ENCODE measurements around the gene NAGS.
"Not testable (repeated sequence)": the region's sequence is repeated elsewhere in the genome, so short reads cannot be mapped to it uniquely, and the experiment has no call there.

The NAGS gene

DNA sequence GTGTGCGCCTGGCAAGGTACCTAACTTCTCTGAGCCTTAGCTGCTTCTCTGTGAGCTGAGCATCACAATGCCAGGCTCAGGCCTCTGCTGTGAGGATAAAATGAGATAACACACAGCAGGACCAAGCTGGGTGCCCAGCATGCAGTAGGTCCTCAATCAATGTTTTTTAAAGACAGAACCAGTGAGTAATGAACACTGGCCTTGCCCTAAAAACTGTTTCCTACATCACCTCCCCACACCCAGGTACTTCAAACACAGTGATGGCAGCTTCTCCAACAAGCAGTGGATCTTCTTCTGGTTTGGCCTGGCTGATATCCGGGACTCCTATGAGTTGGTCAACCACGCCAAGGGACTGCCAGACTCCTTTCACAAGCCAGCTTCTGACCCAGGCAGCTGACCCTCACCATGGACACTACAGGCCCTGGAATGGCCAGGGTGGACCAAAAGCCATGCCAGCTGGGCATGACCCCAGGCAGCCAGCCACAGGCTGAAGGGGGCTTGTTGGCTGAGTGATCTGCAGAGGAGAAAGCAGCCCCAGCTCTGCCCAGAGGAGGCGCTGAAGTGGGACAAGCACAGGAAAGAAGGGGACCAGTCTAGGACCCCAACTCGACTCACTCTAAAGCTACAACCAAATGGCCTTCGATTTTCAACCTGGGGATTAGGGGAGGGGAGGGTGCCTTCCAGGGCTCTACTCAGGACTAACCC, 3.9 kb downstream of the NAGS start:
- Mint-ChIP-seq H3K4me3 (peak overlapping the region; percentile 83), H3K4me1 (peaks cover 25% of the 10 kb centered on the region), H3K27me3 (peaks cover 16% of the 10 kb centered on the region), H3K9me3 (no peaks in the 10 kb centered on the region), H3K36me3 (ENCODE audit: low read depth) (peaks cover 10% of the 10 kb centered on the region), H3K27ac (no peak overlapping the region)
- ATAC-seq (no peak), DNase-seq (no peak)

DNA sequence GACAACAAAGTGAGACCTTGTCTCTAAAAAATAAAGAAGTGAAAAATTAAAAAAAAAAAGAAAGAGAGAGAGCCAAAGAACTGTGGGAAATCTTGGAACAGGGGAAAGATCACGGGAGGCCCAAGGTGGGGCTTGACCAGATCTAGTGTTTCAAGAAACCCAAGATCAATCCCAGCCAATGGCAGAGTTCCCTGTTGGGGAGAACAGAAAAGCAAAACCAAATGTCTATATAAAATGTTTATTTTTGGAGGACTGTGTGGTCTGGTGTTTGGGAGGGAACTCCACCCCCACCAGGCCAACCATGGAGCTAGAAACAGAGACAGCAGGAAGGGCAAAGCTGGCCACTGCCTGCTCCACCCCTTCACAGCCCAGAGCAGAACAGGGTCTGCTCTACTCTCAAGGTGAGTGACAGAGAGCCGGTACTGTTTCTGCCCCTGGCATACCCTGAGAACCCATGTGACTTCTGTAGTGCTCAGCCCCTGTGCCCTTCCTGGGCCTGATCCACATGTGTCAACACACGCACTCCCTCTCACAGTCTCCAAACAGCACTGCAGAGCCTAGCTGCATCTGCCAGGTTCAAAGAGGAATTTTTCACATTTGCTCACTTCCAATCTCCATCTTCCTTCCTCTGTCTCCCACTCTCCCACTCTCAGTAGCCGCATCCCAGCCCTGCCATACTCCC, 6.7 kb downstream of the NAGS start:
- DNase-seq: no peak
- H3K4me1 Mint-ChIP-seq: peaks cover 35% of the 10 kb centered on the region
- peaks cover 4% of the 10 kb centered on the region for H3K27me3 Mint-ChIP-seq
- ATAC-seq: no peak
- no peaks in the 10 kb centered on the region for H3K9me3 Mint-ChIP-seq
- peaks cover 15% of the 10 kb centered on the region for H3K36me3 Mint-ChIP-seq (ENCODE audit: low read depth)
- H3K27ac Mint-ChIP-seq: no peak overlapping the region
- no peak overlapping the region for H3K4me3 Mint-ChIP-seq

DNA sequence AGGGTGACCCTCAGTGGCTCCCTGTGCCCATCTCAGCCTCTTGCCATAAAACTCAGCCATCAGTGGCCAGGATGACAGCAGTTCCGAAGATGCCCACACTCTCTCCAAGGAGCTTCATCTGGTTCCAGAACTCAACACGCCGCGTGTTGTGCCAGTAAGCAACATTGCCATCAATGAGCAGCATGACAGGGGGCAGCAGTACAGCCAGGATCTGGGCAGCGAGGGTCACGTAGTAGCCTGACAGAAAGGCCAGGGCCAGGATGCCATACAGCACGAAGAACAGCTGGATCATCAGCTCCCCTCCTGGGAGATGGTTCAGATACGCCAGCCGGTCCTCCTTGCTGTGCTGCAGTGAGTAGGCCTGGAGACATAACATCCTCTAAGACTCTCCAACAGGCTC, 7.5 kb downstream of the NAGS start:
- H3K27ac Mint-ChIP-seq: no peak overlapping the region
- no peak for DNase-seq
- ATAC-seq: no peak
- peaks cover 30% of the 10 kb centered on the region for H3K4me1 Mint-ChIP-seq
- H3K9me3 Mint-ChIP-seq: no peaks in the 10 kb centered on the region
- H3K36me3 Mint-ChIP-seq (ENCODE audit: low read depth): peaks cover 15% of the 10 kb centered on the region
- H3K4me3 Mint-ChIP-seq: no peak overlapping the region
- H3K27me3 Mint-ChIP-seq: no peaks in the 10 kb centered on the region

DNA sequence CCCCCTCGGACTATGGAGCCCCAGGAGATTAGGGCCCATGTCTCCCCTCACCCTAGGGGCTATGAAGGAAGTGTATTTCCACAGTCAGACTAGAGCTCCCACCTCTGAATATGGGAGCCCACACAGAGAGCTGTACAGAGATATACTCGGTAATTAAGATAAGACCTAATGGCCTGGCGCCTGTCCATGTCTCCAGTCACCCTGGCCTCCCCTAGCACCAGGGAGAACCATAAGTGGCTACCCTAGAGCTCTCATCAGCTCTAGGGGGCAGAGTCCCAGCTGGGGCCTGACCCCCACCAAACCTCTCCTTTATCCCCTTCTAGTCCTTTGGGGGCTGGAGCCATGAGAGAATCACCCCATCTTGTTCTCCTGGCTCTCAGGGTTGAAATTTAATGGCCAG, 8.0 kb downstream of the NAGS start:
- Mint-ChIP-seq H3K4me3 (no peak overlapping the region), H3K36me3 (ENCODE audit: low read depth) (peaks cover 15% of the 10 kb centered on the region), H3K27ac (no peak overlapping the region), H3K27me3 (no peaks in the 10 kb centered on the region), H3K4me1 (peaks cover 26% of the 10 kb centered on the region), H3K9me3 (no peaks in the 10 kb centered on the region)
- no peak for DNase-seq
- no peak for ATAC-seq

DNA sequence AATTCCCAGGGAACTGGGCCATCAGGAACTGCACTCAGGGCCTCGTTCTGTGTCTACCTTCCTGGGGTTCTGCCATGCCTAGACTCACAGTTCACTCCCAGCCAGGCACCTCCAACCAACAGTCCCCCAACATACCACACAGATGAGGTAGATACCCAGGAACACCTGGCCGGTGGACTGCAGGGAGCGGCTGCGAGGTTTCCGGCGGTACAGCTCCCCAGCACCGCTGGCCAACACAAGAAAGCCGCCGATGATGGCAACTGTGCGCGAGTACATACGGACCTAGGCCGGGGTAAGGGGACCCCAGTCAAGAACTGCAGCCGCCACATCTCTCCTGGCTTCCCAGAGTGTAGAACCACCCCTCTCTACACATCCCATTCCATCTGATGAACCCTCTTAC, 8.5 kb downstream of the NAGS start:
- Mint-ChIP-seq H3K4me1 (peaks cover 23% of the 10 kb centered on the region), H3K4me3 (peak overlapping the region; percentile 98)
- no peak for ATAC-seq

DNA sequence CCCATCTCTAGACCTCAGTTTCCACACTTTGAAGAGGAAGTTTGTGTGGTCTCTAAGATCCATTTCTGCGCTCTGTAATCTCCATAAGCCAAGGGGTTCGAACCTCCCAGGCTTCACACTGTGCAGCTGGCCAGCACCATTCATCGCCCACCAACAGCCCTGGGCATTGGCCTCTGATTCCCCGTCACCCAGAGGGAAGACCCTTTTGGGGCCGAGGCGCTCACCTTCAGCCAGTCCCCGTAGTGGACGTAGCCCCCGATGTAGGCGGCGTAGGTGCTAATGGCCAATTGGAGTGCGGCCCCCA, 9.7 kb downstream of the NAGS start:
- DNase-seq (no peak), ATAC-seq (no peak)
- Mint-ChIP-seq H3K4me1 (peaks cover 16% of the 10 kb centered on the region), H3K36me3 (ENCODE audit: low read depth) (peaks cover 15% of the 10 kb centered on the region), H3K9me3 (no peaks in the 10 kb centered on the region), H3K4me3 (peak overlapping the region; percentile 98), H3K27ac (peak overlapping the region; percentile 97), H3K27me3 (no peaks in the 10 kb centered on the region)

More for the DNA sequence above, 8.5 kb downstream of the NAGS start:
- peaks cover 15% of the 10 kb centered on the region for H3K36me3 Mint-ChIP-seq (ENCODE audit: low read depth)
- DNase-seq: no peak
- no peaks in the 10 kb centered on the region for H3K27me3 Mint-ChIP-seq
- no peak overlapping the region for H3K27ac Mint-ChIP-seq
- no peaks in the 10 kb centered on the region for H3K9me3 Mint-ChIP-seq

DNA sequence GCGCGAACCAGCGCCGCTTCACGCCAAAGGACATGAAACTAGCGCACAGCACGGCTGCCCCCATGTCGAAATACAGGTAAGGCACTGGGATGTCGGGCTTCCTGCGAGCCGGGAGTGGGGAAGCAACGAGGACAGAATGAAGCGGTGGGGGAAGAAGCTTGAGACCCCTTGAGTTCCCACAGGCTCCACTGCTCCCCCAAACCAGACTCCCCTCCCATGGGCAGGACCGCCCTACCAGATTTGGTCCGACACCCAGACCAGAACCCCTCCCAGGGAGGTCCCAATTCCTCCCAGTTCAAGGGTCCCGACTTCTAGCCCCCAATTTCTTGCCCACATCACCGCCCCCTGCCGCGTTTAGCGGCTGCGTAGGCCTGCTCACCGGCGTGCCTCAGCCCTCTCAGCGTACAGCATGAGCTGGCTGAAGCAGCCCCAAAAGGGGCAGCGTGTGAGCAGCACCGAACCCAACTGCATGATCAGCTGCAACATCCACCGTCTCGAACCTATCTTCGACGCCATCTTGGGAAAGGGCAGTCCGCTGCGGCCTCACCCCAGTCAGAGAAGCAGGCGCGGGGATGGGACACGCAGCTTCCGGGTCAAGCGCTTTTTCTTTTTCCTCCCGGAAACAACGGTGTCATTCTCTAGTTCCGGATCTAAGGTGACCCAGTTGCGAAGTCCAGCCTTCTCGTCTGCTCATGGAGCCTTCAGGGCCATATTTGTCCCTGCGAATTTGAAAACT, 10.2 kb downstream of the NAGS start, which contains the start of gene TMEM101:
TMEM101 (minus strand) TSS at position 527 of the 736 bp plus-strand sequence; CDS start at position 516, 11 bp downstream.
- Mint-ChIP-seq H3K9me3 (no peaks in the 10 kb centered on the region), H3K27ac (peak within 1 kb of the TSS; percentile 97), H3K27me3 (no peaks in the 10 kb centered on the region), H3K36me3 (ENCODE audit: low read depth) (peaks cover 14% of the 10 kb centered on the region), H3K4me3 (peak within 1 kb of the TSS; percentile 98), H3K4me1 (peaks cover 15% of the 10 kb centered on the region)
- peak; percentile 85 for DNase-seq
- peak; percentile 95 for ATAC-seq

DNA sequence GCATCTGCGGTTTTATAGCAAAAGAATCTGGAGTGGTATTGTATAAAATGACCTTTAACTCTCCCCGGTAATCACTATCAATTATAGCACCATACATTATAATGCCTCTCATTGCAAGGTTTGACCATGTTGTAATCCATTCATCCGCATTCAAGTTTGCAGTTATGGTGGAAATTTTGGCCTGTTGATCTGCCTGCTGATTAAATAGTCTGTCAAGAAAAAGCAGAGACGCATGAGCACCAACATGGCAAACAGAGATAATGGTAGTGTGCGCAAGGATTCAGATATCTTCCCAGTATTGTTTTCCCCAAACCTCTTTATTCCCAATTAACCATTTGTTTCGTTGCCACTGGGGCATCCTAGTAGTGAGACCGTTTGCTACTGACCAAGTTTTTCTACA, 16.8 kb downstream of the NAGS start:
- H3K9me3 Mint-ChIP-seq; ATAC-seq; H3K27ac Mint-ChIP-seq; H3K4me3 Mint-ChIP-seq; H3K27me3 Mint-ChIP-seq; H3K36me3 Mint-ChIP-seq (ENCODE audit: low read depth); H3K4me1 Mint-ChIP-seq; DNase-seq: not testable (repeated sequence)

DNA sequence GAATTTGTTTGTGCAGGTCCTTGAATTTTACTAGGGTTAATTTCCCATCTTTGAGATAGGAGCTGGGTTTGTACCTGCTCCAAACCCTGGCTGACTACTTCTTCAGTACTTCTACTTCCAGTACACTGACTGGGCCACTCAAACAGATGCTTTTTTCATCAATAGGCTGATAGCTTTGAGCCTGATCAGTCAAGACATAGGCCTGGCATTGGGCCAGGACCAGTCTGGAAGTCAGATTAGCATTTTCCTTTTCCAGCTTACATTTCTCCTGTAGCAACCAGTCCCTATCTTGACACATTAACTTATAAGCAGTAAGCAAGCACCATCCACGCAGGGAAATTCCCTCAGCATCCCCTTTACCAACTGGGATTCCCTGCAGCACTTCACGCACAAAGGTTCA, 17.8 kb downstream of the NAGS start:
- H3K4me3 Mint-ChIP-seq: no peak overlapping the region
- H3K4me1 Mint-ChIP-seq: no peaks in the 10 kb centered on the region
- DNase-seq (no peak), ATAC-seq (no peak)
- H3K36me3 Mint-ChIP-seq (ENCODE audit: low read depth): no peaks in the 10 kb centered on the region
- H3K27ac Mint-ChIP-seq: no peak overlapping the region
- no peaks in the 10 kb centered on the region for H3K9me3 Mint-ChIP-seq
- no peaks in the 10 kb centered on the region for H3K27me3 Mint-ChIP-seq

DNA sequence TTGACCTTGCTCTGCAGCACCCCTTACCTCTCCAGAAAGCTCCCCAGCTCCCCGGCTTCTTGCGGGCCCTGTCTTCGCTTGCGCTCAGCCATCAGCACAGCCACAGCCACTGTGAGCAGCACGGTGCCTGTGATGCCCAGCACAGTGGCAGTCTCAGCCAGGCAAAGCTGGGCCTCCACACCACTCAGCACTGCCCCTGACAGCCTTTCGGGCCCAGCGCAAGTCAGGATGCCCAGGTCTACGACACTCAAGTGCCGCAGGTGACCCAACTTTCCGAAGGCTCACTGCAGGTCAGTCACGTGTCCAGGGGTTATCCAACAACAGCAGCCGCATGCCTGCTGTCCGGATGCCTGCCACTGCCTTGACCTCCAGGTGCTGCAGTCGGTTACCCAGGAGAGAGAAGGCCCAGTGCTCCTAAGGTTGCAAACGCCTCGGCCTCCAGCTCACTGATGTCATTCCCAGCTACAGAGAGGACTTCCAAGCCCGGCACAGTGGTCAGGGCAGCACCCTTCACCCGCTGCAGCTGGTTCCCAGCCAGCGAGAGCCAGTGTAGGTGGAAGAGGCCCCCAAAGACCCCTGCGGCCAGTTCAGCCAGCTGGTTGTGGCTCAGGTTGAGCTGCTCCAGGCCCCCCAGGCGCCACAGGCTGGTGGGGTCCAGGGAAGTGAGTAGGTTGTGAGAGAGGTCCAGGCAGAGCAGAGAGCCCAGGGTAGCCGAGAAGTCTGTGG, 19.3 kb downstream of the NAGS start:
- Mint-ChIP-seq H3K4me3 (no peak overlapping the region), H3K9me3 (no peaks in the 10 kb centered on the region), H3K4me1 (no peaks in the 10 kb centered on the region), H3K27ac (no peak overlapping the region), H3K27me3 (no peaks in the 10 kb centered on the region), H3K36me3 (ENCODE audit: low read depth) (no peaks in the 10 kb centered on the region)
- DNase-seq (no peak), ATAC-seq (no peak)

DNA sequence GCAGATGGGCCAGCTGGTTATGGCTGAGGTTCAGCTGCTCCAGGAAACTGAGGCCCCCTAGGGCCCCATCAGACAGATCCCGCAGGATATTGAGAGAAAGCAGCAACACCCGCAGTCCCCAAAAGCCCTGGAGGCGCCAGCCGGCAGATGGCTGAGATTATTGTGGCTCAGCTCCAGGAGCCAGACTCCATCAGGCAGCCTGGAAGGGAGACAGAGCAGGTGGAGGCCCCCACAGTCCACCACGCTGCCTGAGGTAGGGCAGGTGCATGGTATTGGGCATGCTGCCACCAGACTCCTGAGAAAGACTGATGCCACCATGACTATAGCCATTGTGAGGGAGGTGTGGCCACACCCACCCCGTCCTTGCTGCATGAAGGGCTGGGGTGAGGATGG, 19.8 kb downstream of the NAGS start:
- DNase-seq: no peak
- no peaks in the 10 kb centered on the region for H3K36me3 Mint-ChIP-seq (ENCODE audit: low read depth)
- no peaks in the 10 kb centered on the region for H3K4me1 Mint-ChIP-seq
- no peaks in the 10 kb centered on the region for H3K27me3 Mint-ChIP-seq
- no peak overlapping the region for H3K4me3 Mint-ChIP-seq
- no peak overlapping the region for H3K27ac Mint-ChIP-seq
- ATAC-seq: no peak
- H3K9me3 Mint-ChIP-seq: no peaks in the 10 kb centered on the region

DNA sequence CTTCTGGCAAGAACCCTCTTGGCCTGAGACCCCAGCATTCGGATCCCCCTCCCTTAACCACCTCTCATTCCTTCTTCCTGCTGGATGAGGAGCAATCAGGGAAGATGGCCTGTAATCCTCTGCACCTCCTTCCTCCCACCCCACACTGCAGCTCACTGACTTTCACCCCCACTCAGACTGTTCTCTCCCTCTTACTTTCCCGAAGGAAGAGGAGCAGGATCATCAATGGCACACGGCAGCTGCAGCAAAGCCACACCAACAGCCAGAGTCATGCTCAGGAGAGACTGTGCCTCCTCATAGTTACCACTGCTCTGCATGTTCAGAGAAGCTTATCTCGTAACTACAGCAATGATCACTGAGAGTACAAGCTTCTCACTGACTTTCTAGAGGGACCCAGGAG, 20.4 kb downstream of the NAGS start:
- Mint-ChIP-seq H3K27me3 (no peaks in the 10 kb centered on the region), H3K9me3 (no peaks in the 10 kb centered on the region), H3K36me3 (ENCODE audit: low read depth) (no peaks in the 10 kb centered on the region), H3K4me3 (no peak overlapping the region), H3K27ac (no peak overlapping the region), H3K4me1 (peaks cover 4% of the 10 kb centered on the region)
- ATAC-seq (no peak), DNase-seq (no peak)

DNA sequence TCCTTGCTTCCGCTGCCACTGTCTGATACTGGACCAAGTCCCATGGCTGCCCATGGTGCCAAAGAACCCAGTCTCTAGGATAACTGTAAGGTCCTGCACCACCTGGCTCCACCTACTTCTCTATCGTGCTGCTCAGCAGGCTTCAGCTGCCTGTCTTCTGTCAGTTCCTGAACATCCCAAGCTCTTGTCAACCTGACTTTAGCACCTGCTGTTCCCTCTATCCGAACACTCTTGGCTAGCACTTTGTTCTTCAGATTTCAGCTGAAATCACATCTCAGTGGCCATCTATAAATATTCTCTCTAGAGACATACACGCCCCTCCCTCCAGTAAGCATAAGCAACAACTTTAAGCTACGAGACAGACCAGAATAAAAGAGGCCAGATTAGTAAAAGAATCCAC, 25.3 kb downstream of the NAGS start:
- ATAC-seq (no peak), DNase-seq (no peak)
- H3K27me3 Mint-ChIP-seq: no peaks in the 10 kb centered on the region
- H3K36me3 Mint-ChIP-seq (ENCODE audit: low read depth): peaks cover 25% of the 10 kb centered on the region
- H3K27ac Mint-ChIP-seq: peak overlapping the region; percentile 39
- peaks cover 4% of the 10 kb centered on the region for H3K4me1 Mint-ChIP-seq
- H3K9me3 Mint-ChIP-seq: no peaks in the 10 kb centered on the region
- H3K4me3 Mint-ChIP-seq: no peak overlapping the region

DNA sequence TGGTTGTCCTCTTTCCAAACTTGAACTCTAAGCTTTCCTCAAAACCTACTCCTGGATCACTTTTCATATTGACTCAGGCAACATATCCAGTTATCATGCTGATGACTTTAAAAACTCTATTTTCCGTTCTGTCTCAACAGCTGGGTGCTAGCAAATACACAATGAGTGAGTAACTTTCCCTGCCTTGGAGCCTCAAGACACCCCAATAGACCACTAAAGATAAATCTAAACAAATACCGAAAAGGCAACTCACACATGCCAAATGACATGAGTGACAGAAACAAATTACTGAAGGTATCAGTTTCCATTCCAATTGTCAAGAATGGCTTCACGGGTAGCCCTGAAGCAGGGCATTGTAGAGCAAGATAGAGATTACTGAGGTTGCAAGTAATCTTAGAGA, 26.1 kb downstream of the NAGS start:
- Mint-ChIP-seq H3K27me3 (no peaks in the 10 kb centered on the region), H3K27ac (no peak overlapping the region), H3K36me3 (ENCODE audit: low read depth) (peaks cover 25% of the 10 kb centered on the region), H3K4me3 (no peak overlapping the region), H3K9me3 (no peaks in the 10 kb centered on the region), H3K4me1 (peaks cover 4% of the 10 kb centered on the region)
- ATAC-seq (no peak), DNase-seq (no peak)

Measured in activated naive CD8-positive, alpha-beta T cell treated with anti-CD3 and anti-CD28 coated beads, Interleukin-2, amount 50 U/mL, for 24 hours (primary cell).